K562 (cell line): ENCODE measurements around the gene CST6. TPM values are rescaled to one million over a fixed set of nuclear protein-coding genes. Genes with fewer than 3 reads are reported as not detected.

ENCODE experiments used
- CREB1 ChIP-seq, 2 experiments: sonication (generic) in 1 of 2; formaldehyde crosslinking in 1 of 2; IDR thresholded peaks; 2 replicates each; pipeline versions ENCODE4 v1.6.1 to v1.8.0; 2012 to 2022; ENCODE audit warnings: inconsistent platforms in 1 of 2, mild to moderate bottlenecking in 1 of 2, missing genetic modification reagents in 1 of 2, moderate library complexity in 1 of 2
- CREM ChIP-seq: IDR thresholded peaks from 2 replicates; pipeline ENCODE4 v1.6.1; 2014; ENCODE audit warnings: antibody characterized with exemption, low read depth
- DPF2 ChIP-seq: fragments of 450-650 bp; IDR thresholded peaks from 2 replicates; pipeline ENCODE4 v1.6.1; 2016
- EHMT2 ChIP-seq: fragments of 450-650 bp; IDR thresholded peaks from 2 replicates; pipeline ENCODE4 v1.6.1; 2018; ENCODE audit warnings: antibody characterized with exemption
- ELF4 ChIP-seq: fragments of 450-650 bp; formaldehyde crosslinking; IDR thresholded peaks from 2 replicates; pipeline ENCODE4 v1.4.0; 2022; ENCODE audit warnings: missing genetic modification characterization
- FOXP1 ChIP-seq: sonication (generic); formaldehyde crosslinking; IDR thresholded peaks from 2 replicates; pipeline ENCODE4 v1.8.0; 2022; ENCODE audit warnings: mild to moderate bottlenecking, missing genetic modification reagents
- KDM2B ChIP-seq: fragments of 250-450 bp; sonication (Bioruptor Pico); IDR thresholded peaks from 2 replicates; pipeline ENCODE4 v1.8.0; 2021; ENCODE audit warnings: mild to moderate bottlenecking, moderate library complexity
- NFE2 ChIP-seq: IDR thresholded peaks from 2 replicates; pipeline ENCODE4 v1.6.1; 2014; ENCODE audit warnings: antibody characterized with exemption, low read depth
- RCOR1 ChIP-seq, 2 experiments: IDR thresholded peaks; 2 replicates each; pipeline ENCODE4 v1.6.1; 2012; ENCODE audit warnings: low read depth in 2 of 2, low read length in 2 of 2, borderline replicate concordance in 1 of 2, improper control_type of control experiment in 1 of 2
- RNF2 ChIP-seq: sonication (generic); IDR thresholded peaks from 2 replicates; pipeline ENCODE4 v1.6.1; 2016
- SIN3A ChIP-seq, 2 experiments: fragments of 150-350 bp in 1 of 2; IDR thresholded peaks; 2 replicates each; pipeline ENCODE4 v1.6.1; 2011 to 2016; ENCODE audit warnings: borderline replicate concordance in 2 of 2, low read depth in 2 of 2, low read length in 2 of 2, mild to moderate bottlenecking in 2 of 2, moderate library complexity in 2 of 2; ENCODE audit not compliant: control insufficient read depth in 1 of 2
- ZNF232 ChIP-seq: sonication (generic); formaldehyde crosslinking; IDR thresholded peaks from 2 replicates; pipeline ENCODE4 v1.8.0; 2022; ENCODE audit warnings: mild to moderate bottlenecking, missing genetic modification reagents
- polyA plus RNA-seq, 8 experiments: library from polyadenylated mRNA; depleted of rRNA in 4 of 8; stranded (reverse) in 5 of 8; unstranded in 3 of 8; fragments of >200 nt; fragmentation: Nextera tagmentation in 2 of 8; fragmentation: Illumina TruSeq in 1 of 8; extraction: Ambion mirVana in 2 of 8; extraction: Trizol in 1 of 8; gene quantifications; 2 replicates each; pipeline versions ENCODE4 v1.2.1 to v1.2.3, GENCODE V29; 2011 to 2014; ENCODE audit warnings: inconsistent platforms in 1 of 8, missing spikeins in 1 of 8
- total RNA-seq, 7 experiments: library from RNA; depleted of rRNA in 6 of 7; stranded (reverse); fragments of >200 nt in 6 of 7; fragmentation: Illumina TruSeq in 2 of 7; extraction: Trizol in 2 of 7; gene quantifications; 2 replicates each; pipeline versions ENCODE4 v1.2.1 to v1.2.3, GENCODE V29; 2011 to 2021; ENCODE audit warnings: low replicate concordance in 1 of 7
- TF ChIP-seq, protein P1 (sequence below), 2 experiments: IDR thresholded peaks; 2 replicates each; pipeline ENCODE4 v1.6.1; 2011; ENCODE audit warnings: borderline replicate concordance in 1 of 2, control low read depth in 1 of 2, low read depth in 1 of 2, low read length in 1 of 2, mild to moderate bottlenecking in 1 of 2, mixed read lengths in 1 of 2, moderate library complexity in 1 of 2; ENCODE audit not compliant: insufficient read depth in 1 of 2, insufficient read length in 1 of 2, poor library complexity in 1 of 2, severe bottlenecking in 1 of 2; ENCODE audit errors: extremely low read depth in 1 of 2
- TF ChIP-seq, protein P2 (sequence below), 2 experiments: fragments of 450-650 bp; formaldehyde crosslinking in 1 of 2; IDR thresholded peaks; 2 replicates each; pipeline versions ENCODE4 v1.4.0 to v1.6.1; 2014 to 2020; ENCODE audit warnings: mild to moderate bottlenecking in 2 of 2, borderline replicate concordance in 1 of 2, low read depth in 1 of 2
- TF ChIP-seq, protein P3 (sequence below): fragments of 200-800 bp; sonication (Bioruptor generic); IDR thresholded peaks from 2 replicates; pipeline ENCODE4 v1.6.1; 2017; ENCODE audit warnings: missing genetic modification characterization, missing compliant biosample characterization

CST6 gene
- total and polyA plus RNA-seq, 9 of the 15 experiments (the other 6 are each of a cell fraction or from before 2014, with no cell fraction given) = not detected

DNA sequence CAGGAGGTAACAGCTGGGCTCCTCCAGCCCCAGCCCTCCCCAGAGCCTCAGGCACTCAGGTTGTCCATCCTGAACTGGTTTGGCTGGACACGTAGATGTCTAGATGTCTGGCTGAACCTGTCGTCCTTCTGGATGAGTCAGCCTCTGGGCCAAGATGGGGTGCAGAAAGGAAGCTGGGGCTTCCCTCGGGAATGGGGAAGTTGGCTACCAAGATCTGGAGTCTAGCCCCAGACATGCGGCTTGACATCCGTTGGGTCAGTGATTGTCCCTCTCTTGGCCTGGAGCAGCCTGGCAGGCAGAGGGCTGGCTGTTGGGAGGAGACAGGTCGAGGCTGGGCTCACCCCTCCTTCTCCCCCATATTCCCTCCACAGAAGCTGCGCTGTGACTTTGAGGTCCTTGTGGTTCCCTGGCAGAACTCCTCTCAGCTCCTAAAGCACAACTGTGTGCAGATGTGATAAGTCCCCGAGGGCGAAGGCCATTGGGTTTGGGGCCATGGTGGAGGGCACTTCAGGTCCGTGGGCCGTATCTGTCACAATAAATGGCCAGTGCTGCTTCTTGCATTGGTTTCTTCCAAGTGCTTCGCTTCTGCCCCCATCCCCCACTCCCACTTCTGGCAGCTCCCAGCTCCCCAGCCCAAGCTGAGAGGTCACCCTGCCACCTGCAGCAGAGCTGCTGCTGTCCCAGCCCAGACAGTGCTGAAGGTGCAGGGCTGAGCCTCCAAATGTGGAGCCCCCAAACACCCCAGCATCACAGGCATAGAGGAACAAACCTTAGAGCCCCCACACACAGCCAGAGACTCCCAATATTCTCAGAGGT is 1.3 kb downstream of the CST6 start (continued):
- TF ChIP-seq, protein P1, sequence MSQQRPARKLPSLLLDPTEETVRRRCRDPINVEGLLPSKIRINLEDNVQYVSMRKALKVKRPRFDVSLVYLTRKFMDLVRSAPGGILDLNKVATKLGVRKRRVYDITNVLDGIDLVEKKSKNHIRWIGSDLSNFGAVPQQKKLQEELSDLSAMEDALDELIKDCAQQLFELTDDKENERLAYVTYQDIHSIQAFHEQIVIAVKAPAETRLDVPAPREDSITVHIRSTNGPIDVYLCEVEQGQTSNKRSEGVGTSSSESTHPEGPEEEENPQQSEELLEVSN (IDR thresholded peaks at IDR 0.05; ENCODE audit: borderline replicate concordance in 1 of 2, extremely low read depth in 1 of 2, insufficient read depth in 1 of 2, insufficient read length in 1 of 2, low read depth in 1 of 2, low read length in 1 of 2, poor library complexity in 1 of 2, severe bottlenecking in 1 of 2) = peak in 1 of 2 experiments; percentile 25
- TF ChIP-seq ELF4 (CRISPR knock-in tag) (0 out of 2 replicates have a peak, but pooled peaks have one; percentile 11), RNF2 (no peak), KDM2B (CRISPR knock-in tag) (no peak), RCOR1 (IDR thresholded peaks at IDR 0.05; ENCODE audit: borderline replicate concordance in 1 of 2, low read depth in 2 of 2, low read length in 2 of 2) (peak in 1 of 2 experiments; percentile 13; a peak in 1 of 4 replicates), NFE2 (0 out of 2 replicates have a peak, but pooled peaks have one; percentile 19), ZNF232 (CRISPR knock-in tag) (peak; percentile 66; the same call in 1 of the 2 replicates), DPF2 (0 out of 2 replicates have a peak, but pooled peaks have one; percentile 22), EHMT2 (peak; percentile 81), CREM (peak; percentile 10; the same call in 1 of the 2 replicates), SIN3A (IDR thresholded peaks at IDR 0.05; ENCODE audit: borderline replicate concordance in 2 of 2, control insufficient read depth in 1 of 2, low read depth in 2 of 2, low read length in 2 of 2) (no peak), CREB1 (IDR thresholded peaks at IDR 0.05) (no peak), CREB1 (CRISPR knock-in tag; IDR thresholded peaks at IDR 0.05) (0 out of 2 replicates have a peak, but pooled peaks have one; percentile 16), FOXP1 (CRISPR knock-in tag) (peak; percentile 79; the same call in 1 of the 2 replicates)
- TF ChIP-seq, protein P2, sequence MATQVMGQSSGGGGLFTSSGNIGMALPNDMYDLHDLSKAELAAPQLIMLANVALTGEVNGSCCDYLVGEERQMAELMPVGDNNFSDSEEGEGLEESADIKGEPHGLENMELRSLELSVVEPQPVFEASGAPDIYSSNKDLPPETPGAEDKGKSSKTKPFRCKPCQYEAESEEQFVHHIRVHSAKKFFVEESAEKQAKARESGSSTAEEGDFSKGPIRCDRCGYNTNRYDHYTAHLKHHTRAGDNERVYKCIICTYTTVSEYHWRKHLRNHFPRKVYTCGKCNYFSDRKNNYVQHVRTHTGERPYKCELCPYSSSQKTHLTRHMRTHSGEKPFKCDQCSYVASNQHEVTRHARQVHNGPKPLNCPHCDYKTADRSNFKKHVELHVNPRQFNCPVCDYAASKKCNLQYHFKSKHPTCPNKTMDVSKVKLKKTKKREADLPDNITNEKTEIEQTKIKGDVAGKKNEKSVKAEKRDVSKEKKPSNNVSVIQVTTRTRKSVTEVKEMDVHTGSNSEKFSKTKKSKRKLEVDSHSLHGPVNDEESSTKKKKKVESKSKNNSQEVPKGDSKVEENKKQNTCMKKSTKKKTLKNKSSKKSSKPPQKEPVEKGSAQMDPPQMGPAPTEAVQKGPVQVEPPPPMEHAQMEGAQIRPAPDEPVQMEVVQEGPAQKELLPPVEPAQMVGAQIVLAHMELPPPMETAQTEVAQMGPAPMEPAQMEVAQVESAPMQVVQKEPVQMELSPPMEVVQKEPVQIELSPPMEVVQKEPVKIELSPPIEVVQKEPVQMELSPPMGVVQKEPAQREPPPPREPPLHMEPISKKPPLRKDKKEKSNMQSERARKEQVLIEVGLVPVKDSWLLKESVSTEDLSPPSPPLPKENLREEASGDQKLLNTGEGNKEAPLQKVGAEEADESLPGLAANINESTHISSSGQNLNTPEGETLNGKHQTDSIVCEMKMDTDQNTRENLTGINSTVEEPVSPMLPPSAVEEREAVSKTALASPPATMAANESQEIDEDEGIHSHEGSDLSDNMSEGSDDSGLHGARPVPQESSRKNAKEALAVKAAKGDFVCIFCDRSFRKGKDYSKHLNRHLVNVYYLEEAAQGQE (IDR thresholded peaks at IDR 0.05; ENCODE audit: borderline replicate concordance) = peak; percentile 94
- TF ChIP-seq, protein P2 (CRISPR knock-in tag; IDR thresholded peaks at IDR 0.05; ENCODE audit: low read depth) = peak; percentile 90
- TF ChIP-seq, protein P3, sequence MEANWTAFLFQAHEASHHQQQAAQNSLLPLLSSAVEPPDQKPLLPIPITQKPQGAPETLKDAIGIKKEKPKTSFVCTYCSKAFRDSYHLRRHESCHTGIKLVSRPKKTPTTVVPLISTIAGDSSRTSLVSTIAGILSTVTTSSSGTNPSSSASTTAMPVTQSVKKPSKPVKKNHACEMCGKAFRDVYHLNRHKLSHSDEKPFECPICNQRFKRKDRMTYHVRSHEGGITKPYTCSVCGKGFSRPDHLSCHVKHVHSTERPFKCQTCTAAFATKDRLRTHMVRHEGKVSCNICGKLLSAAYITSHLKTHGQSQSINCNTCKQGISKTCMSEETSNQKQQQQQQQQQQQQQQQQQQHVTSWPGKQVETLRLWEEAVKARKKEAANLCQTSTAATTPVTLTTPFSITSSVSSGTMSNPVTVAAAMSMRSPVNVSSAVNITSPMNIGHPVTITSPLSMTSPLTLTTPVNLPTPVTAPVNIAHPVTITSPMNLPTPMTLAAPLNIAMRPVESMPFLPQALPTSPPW = peak; percentile 44; the same call in 1 of the 2 replicates
